HG03095 (cell line): ENCODE data around the gene DAZAP2.
"Not testable (repeated sequence)": the region's sequence is repeated elsewhere in the genome, so short reads cannot be mapped to it uniquely, and the experiment has no call there.

Experiments
- ATAC-seq: cut with Tn5 transposase; IDR thresholded peaks from one replicate; pipeline ENCODE4 v1.9.1; 2021; ENCODE audit warnings: moderate library complexity; ENCODE audit not compliant: unreplicated experiment

Gene DAZAP2

DNA sequence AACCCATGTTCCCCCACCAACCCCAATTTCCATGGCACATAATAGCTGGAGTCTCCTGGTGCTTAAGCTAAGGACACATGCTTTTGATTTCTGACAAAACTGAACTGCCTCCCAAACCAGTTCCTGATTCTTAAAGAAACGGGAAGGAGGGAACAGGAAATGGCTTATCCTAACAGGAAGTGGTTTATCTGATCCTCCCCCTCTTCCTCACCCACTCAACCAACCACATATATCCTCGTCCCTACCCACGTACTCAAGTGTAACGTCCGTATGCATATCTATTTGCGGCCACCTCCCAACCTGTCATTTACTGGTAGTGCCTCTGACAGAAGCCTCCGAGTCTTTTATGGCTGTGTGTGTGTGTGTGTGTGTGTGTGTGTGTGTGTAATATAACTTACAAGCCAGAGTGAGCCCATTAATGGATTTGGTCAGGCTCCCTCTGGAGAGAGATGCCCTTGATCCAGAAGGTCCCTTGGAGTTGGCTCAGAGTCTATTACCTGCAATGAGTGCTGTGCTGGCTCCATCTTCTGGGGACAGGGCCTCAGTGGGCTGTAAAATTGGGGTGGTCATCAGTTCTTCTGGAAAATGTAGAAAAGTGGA is 7.7 kb downstream of the DAZAP2 start:
- ATAC-seq, result no peak

DNA sequence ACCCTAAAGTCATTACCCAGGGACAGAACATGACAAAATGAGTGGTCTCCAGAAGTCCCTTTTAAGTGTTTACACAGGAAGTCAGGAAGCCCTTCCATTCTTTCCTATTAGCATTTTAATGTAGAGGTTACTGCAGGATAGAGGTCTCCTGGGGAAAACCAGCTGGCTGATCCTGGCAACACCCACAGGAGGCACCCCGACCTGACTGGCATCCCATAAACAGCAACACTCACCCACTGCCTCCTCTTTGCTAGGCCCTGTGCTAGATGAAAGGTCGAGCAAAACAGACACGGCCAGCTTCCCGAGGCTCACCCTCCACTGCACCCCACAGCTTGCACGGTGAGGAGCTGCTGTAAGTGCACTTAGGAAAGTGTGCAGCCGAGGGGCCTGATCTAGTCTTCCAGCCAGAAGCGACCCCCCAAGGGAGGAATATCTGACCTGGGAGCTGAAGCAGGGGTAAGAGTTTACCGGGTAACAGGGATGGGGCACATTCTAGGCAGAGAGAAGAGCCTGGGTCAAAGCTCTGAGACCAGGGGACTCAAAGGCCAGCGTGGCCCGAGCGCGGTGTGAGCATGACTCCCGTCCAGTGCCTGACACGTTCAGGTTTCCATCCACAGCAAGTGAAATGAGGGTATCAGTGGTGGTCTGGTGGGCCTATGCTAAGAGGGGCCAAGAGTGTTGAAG is 9.0 kb downstream of the DAZAP2 start:
- no peak for ATAC-seq

GRCh38 chr12:51253276-51253675 is 14.7 kb downstream of the DAZAP2 start:
- no peak for ATAC-seq

GRCh38 chr12:51254536-51254935 is 15.9 kb downstream of the DAZAP2 start:
- ATAC-seq, result no peak

GRCh38 chr12:51259600-51259999 is 21.0 kb downstream of the DAZAP2 start:
- not testable (repeated sequence) for ATAC-seq

GRCh38 chr12:51262758-51263177 is 24.1 kb downstream of the DAZAP2 start:
- ATAC-seq, result no peak

DNA sequence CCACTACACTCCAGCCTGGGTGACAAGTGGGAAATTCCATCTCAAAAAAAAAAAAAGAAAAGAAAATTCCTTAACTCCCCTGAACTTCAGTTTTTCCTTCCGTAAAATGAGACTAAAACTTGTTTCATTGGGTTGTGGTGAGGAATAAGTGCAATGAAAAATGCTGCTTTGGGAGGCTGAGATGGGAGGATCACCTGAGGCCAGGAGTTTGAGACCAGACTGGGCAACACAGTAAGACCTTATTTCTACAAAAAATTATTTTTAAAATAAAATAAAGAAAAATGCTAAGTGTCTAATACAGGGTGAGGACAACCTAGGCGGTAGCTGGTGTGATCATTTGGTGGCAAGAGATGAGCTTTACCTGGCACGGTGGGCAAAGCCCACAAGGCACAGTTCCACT is 24.7 kb downstream of the DAZAP2 start:
- no peak for ATAC-seq

DNA sequence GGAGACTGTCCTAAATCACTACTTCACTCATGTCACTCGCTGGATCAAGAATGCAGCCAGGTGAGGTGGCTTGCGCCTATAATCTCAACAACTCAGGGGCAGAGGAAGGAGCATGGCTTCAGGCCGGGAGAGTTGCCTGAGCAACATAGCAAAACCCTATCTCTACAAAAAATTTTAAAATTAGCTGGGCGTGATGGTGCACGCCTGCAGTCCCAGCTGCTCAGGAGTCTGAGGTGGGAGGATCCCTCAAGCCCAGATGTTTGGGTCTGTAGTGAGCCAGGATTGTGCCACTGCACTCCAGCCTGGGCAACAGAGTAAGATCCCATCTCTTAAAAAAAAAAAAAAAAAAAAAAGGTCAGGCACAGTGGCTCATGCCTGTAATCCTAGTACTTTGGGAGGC is 25.7 kb downstream of the DAZAP2 start:
- no peak for ATAC-seq

DNA sequence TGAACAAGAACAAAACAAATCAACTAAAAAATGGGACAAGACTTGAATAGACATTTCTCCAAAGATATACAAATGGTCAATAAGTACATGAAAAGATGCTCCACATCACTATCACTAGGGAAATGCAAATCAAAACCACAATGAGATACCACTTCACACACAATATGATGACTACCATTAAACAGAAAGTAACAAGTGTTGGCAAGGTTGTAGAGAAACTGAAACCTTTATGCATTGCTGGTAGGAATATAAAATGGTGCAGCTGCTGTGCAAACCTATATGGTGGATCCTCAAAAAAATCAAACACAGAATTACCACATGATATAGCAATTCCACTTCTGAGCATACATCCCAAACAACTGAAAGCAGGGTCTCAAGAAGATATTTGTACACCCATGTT is 26.4 kb downstream of the DAZAP2 start:
- no peak for ATAC-seq

DNA sequence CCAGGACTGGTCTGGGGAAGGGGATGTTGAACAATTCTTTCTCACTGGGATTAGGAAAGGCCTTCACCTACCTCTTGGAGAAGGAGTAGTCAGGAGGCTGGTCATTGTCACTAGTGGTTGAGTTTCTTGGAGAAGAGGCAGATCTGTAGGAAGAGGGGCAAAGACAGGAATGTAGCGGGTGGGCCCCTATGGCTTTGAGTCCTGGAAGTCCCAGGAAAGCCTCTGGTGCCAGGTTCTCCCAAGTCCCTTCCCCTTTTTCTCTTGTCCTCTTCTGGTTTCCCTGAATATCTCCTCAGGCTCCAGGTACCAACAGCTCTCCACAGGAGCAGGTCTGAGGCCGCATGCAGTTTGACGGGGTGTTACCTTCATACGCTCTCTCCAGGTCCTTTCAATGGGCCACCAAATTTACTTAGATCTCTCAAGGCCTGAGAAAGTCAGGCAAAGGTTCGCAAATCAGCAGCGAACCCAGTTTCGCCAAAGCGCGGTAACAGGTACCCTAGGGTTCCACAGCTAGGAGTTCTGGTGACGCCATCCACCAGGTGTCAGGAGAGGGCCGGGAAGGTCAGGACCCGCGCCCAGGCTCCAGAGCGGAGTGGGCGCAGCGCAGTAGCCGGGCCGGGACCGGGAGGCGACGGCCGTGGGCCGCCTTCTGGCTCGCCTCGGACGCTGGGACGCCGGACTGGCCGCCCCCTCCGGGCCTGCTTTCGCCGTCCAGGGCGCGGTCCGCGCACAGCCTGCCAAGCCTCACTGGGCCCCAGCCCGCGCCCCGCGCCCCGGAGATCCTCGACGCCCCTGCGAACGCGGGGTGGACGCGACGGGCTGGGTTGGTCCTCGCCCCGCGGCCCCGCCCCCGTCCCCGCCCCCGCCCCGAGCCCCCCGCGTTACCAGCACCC is 30.8 kb downstream of the DAZAP2 start:
- no peak for ATAC-seq

GRCh38 chr12:51270067-51270950 is 31.7 kb downstream of the DAZAP2 start, which contains the start of gene SMAGP:
Gene SMAGP (minus strand): TSS chr12:51270415. CDS start chr12:51269278, 1,137 bp downstream.
- ATAC-seq, result no peak

GRCh38 chr12:51270951-51271518 is 32.4 kb downstream of the DAZAP2 start:
- ATAC-seq, result no peak

DNA sequence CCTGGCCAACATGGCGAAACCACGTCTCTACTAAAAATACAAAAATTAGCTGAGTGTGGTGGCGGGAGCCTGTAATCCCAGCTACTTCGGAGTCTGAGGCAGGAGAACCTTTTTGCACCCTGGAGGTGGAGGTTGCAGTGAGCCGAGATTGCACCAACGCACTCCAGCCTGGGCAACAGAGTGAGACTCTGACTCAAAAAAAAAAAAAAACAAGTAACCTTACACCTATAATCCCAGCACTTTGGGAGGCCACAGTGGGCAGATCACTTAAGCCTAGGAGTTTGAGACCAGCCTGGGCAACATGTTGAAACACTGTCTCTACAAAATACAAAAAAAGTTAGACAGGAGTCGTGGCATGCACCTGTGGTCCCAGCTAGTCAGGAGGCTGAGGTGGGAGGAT is 34.2 kb downstream of the DAZAP2 start:
- ATAC-seq, result not testable (repeated sequence)

DNA sequence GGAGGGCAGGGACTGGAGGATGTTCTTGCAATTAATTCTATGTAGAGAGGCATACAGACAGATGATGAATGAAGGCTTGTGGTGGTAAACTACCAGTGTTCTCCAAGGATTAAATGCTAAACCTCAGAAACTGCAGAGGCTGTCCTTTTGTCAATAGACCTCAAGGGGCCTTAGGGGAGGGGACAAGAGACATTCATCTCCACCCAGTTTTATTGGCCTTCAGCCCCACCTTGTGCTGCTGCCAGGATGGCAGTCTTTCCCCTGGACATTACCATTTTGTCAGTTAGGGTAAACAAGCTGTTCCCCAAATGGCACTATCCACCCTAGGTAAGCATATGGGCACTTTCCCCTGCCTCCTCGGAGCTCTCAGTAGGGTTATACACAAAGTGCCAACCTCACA is 36.5 kb downstream of the DAZAP2 start:
- no peak for ATAC-seq

DNA sequence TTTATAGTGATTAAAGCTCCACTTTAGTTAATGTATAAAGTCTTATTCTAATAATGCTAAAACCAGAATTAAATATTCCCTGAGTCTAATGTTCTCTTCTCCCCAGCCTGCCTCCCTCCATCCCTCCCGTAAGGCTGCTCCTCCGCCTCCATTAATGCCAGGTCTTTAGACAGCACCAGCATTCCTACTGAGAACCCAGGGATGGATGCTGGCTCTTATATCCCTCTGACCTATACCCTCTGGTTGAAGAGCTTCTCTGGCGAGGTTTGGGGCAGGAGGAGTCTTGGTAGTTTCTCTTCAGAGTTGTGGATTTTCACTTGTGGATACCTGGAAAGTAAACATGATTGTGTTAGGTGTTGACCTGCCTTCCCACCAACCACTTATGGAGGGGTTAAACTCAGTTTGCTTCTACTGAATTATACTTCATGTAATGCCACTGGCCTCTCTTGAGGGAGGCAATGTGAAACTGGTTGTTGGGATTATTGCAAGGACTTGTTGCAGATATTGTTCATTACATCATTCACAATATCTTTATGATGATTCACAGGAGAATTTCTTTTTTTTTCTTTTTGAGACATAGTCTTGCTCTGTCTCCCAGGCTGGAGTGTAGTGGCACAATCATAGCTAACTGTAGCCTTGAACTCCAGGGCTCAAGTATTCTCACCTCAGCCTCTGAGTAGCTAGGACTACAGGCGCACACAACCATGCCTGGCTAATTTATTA is 42.7 kb downstream of the DAZAP2 start:
- ATAC-seq, result no peak

- no peak for ATAC-seq
Observed at GRCh38 chr12:51285843-51286242, 47.2 kb downstream of the DAZAP2 start.

DNA sequence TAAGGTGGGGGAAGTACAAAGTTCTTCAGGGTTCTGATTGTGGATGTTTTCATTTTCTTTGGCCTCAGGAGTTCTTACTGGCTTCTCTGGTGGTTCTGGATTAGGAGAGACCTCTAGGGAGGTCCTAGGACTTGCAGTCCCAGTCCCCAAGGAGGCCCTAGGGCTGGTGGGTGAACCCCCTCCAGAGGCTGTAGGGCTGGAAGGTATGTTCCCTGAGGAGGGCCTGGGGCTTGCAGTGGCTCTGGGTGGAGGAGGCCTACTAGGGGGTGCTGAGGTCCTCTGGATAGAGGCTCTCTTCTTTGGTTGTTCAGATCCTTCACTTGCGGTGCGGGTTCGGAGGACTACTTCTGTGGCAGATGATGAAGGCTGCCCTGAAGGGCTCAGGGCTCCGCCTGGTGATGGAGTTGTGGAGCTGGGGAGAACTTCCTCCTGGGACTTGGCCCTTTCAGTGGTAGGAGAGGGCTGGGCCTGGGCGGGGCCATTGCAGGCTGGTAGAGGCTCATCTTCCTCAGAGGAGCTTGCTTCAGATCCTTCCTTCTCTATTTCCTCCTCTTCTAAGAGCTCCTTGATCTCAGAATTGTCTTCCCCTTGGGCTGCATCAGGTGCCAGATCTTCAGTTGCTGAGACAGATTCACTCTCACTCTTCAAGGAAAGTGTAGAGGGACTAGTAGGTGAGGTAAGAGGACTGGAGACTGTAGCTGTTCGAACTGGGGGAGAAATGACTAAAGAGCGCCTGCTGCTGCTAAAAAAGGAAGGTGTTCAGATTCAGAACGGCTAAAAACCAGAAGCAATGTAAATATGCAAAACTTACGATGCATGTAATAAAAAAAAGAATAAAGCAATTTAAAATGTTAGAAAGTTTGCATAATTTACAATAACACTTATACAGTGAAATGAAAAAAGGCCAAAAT is 53.2 kb downstream of the DAZAP2 start:
- not testable (repeated sequence) for ATAC-seq
